Measurements from ENCODE around the gene ZNF519.

Gene ZNF519

DNA sequence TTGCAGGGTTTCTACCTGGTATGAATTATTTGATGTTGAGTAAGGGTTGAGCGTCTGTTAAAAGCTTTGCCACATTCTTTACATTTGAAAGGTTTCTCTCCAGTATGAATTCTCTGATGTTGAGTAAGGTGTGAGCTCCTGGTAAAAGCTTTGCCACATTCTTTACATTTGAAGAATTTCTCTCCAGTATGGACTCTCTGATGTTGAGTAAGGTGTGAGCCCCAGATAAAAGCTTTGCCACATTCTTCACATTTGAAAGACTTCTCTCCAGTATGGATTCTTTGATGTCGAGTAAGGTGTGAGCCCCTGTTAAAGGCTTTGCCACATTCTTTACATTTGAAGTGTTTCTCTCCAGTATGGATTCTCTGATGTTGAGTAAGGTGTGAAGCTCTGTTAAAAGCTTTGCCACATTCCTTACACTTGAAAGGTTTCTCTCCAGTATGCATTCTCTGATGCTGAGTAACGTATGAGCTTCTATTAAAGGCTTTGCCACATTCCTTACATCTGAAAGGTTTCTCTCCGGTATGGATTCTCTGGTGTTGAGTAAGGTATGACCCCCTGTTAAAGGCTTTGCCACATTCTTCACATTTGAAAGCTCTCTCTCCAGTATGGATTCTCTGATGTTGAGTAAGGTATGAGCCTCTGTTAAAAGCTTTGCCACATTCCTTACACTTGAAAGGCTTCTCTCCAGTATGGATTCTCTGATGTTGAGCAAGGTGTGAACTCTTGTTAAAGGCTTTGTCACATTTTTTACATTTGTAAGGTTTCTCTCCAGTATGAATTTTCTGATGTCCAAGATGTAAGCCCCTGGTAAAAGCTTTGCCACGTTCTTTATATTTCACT is 27.1 kb downstream of the ZNF519 start:
- no peak for DNase-seq
- in situ Hi-C loops (cut with HindIII; ENCODE audit: low pct_ligation_motif_present, low pct_unique_long_range_greater_than_20kb, low sequenced_read_pairs), result no loop called here

- no peak for DNase-seq
- in situ Hi-C loops (cut with HindIII; ENCODE audit: low pct_ligation_motif_present, low pct_unique_long_range_greater_than_20kb, low sequenced_read_pairs), result no loop called here
Observed at GRCh38 chr18:14104201-14104600, 28.0 kb downstream of the ZNF519 start.

GRCh38 chr18:14100503-14101286 is 31.5 kb downstream of the ZNF519 start:
- in situ Hi-C loops (cut with HindIII; ENCODE audit: low pct_ligation_motif_present, low pct_unique_long_range_greater_than_20kb, low sequenced_read_pairs), result no loop called here
- no peak for DNase-seq

GRCh38 chr18:14098428-14098827 is 33.8 kb downstream of the ZNF519 start:
- in situ Hi-C loops (cut with HindIII; ENCODE audit: low pct_ligation_motif_present, low pct_unique_long_range_greater_than_20kb, low sequenced_read_pairs), result no loop called here

GRCh38 chr18:14097761-14098160 is 34.5 kb downstream of the ZNF519 start:
- DNase-seq, result no peak
- in situ Hi-C loops (cut with HindIII; ENCODE audit: low pct_ligation_motif_present, low pct_unique_long_range_greater_than_20kb, low sequenced_read_pairs), result no loop called here

More at GRCh38 chr18:14098428-14098827, 33.8 kb downstream of the ZNF519 start:
- DNase-seq, result no peak

DNA sequence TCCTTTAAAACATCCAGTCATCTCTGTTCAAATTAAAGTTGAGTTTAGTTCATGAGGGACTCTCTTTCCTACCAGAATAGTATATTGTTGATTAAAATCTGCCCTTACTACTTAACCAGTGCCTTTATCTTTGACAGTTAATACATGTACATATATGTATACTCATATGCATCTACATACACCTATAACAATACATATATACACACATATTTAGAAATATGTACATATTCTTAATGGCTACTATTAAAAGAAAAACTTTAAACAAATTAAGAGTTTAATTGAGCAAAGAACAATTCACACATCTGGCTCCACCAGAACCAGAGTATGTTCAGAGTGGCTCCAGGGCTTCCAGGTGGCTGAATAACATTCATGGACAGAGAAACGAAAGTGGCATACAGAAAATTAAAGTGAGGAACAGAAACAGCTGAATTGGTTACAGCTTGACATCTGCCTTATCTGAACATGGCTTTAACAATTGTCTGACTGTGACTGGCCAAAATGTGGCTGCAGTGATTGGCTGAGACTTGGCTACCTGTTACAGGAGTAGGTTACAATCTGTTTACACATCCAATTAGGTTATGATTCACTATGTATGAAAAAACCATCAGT is 38.8 kb downstream of the ZNF519 start:
- in situ Hi-C loops (cut with HindIII; ENCODE audit: low pct_ligation_motif_present, low pct_unique_long_range_greater_than_20kb, low sequenced_read_pairs), result no loop called here
- DNase-seq, result no peak

- no peak for DNase-seq
Observed at GRCh38 chr18:14092625-14093306, 39.5 kb downstream of the ZNF519 start.

GRCh38 chr18:14089781-14090180 is 42.5 kb downstream of the ZNF519 start:
- in situ Hi-C loops (cut with HindIII; ENCODE audit: low pct_ligation_motif_present, low pct_unique_long_range_greater_than_20kb, low sequenced_read_pairs), result no loop called here
- DNase-seq, result no peak

More at GRCh38 chr18:14092625-14093306, 39.5 kb downstream of the ZNF519 start:
- in situ Hi-C loops (cut with HindIII; ENCODE audit: low pct_ligation_motif_present, low pct_unique_long_range_greater_than_20kb, low sequenced_read_pairs), result no loop called here

DNA sequence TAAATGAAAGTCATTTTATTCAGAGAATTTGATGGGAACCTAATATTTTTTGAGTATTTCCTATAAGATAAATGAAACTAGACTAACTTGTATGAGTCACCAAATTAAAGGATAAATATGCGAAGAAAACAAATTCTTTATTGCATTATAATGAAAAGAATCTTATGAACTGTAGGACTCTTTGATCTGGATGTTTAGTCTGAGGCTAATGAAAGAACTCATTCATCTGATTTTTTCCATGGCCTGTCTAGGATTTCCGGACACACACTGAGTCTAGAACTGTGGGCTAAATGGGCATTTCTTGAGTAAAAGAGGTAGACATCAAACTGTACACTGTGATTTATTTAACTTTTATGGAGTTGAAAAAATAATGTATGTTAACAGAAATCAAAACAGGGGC is 43.0 kb downstream of the ZNF519 start:
- DNase-seq, result no peak
- in situ Hi-C loops (cut with HindIII; ENCODE audit: low pct_ligation_motif_present, low pct_unique_long_range_greater_than_20kb, low sequenced_read_pairs), result no loop called here

DNA sequence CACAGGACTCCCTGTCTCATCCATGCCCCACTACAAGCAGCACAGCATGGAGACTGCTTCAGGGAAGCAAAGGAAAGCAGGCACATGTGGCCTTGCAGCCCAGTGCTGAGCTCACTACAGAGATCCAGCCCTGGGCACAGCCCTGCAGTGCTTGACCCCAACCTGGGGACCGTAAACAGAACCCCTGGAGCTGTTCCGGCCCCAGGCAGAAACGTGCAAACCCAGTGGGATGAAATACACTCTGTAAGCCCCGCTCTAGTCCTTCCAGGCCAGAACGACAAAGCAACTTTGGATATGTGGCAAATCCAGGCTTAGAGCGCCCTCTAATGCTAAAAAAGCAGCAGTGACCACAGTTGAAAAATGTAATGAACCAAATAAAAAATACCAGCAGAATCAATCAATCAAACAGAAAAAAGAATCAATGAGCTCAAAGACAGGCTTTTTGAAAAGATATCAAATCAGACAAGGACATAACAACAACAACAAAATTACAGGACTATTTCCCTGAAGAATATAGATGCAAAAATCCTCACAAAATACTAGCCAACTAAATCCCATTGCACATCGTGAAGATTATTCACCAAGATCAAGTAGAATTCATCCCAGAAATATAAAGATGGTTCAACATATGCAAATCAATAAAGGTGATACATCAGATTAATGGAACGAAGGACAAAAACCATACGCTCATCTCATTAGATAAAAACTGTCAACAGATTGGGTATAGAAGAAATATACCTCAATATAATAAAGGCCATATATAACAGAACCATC is 45.6 kb downstream of the ZNF519 start:
- in situ Hi-C loops (cut with HindIII; ENCODE audit: low pct_ligation_motif_present, low pct_unique_long_range_greater_than_20kb, low sequenced_read_pairs), result no loop called here
- peak; percentile 49 for DNase-seq

DNA sequence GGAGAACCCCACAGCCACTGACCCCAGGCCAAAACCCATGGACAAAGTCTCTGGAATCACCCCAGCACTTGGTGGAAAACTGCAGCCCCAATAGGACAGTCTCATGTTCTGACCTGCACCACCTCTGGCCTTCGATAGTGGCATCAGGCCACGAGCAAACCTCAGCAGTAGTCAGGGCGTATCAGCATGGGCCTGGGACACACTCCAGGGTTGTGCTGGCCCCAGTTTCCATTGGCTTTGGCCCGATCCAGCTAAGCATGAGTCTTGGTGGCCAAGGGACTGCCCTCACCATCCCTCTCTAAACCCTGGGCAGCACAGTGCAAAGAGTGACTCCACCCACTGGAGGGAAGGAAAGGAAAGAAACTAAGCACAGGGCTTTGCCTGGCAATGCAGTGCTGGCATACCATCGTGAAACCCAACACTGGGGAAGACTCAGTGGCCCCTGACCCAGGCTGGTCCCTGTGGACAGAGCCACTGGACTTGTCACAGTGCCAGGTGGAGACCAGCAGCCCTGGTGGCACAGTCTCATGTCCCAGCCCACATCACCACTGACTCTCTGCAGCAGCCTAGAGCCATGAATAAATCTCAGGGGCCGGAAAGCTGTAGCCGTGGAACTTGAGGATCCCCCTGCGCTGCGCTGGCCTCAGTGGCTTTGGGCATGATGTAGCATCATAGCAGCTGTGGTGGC is 46.3 kb downstream of the ZNF519 start:
- in situ Hi-C loops (cut with HindIII; ENCODE audit: low pct_ligation_motif_present, low pct_unique_long_range_greater_than_20kb, low sequenced_read_pairs), result no loop called here
- no peak for DNase-seq

GRCh38 chr18:14075196-14075595 is 57.0 kb downstream of the ZNF519 start:
- in situ Hi-C loops (cut with HindIII; ENCODE audit: low pct_ligation_motif_present, low pct_unique_long_range_greater_than_20kb, low sequenced_read_pairs), result no loop called here
- no peak for DNase-seq

- DNase-seq, result peak; percentile 1
- in situ Hi-C loops (cut with HindIII; ENCODE audit: low pct_ligation_motif_present, low pct_unique_long_range_greater_than_20kb, low sequenced_read_pairs), result no loop called here
Observed at GRCh38 chr18:14074187-14074586, 58.0 kb downstream of the ZNF519 start.

DNA sequence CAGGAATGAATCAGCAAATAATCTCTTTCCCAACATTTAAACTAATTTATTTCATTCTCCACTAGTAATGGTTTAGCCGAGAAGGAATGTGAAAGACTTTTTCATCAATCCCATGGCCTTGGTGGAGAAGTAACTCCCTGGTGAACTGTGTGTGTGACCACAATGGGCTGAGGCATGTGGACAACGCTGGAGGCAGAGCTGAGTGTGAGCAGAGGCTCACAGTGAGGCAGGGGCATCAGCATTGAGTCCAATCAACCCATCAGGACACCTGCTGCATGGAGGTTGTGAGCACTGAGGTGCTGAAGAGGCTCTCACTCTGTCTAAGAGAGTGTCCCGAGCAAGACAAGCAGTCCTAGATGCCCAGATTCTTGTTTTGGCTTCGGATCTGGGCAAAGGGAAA is 78.6 kb downstream of the ZNF519 start:
- DNase-seq, result no peak
- in situ Hi-C loops (cut with HindIII; ENCODE audit: low pct_ligation_motif_present, low pct_unique_long_range_greater_than_20kb, low sequenced_read_pairs), result no loop called here

Measured in ACHN (cell line).